ENCODE data around the gene ACACA. TPM values are rescaled to one million over a fixed set of nuclear protein-coding genes. Genes with fewer than 3 reads are reported as not detected.

Gene ACACA
- total and polyA plus RNA-seq, 2 experiments from 2014 or later, result 59.6 to 164 TPM

DNA sequence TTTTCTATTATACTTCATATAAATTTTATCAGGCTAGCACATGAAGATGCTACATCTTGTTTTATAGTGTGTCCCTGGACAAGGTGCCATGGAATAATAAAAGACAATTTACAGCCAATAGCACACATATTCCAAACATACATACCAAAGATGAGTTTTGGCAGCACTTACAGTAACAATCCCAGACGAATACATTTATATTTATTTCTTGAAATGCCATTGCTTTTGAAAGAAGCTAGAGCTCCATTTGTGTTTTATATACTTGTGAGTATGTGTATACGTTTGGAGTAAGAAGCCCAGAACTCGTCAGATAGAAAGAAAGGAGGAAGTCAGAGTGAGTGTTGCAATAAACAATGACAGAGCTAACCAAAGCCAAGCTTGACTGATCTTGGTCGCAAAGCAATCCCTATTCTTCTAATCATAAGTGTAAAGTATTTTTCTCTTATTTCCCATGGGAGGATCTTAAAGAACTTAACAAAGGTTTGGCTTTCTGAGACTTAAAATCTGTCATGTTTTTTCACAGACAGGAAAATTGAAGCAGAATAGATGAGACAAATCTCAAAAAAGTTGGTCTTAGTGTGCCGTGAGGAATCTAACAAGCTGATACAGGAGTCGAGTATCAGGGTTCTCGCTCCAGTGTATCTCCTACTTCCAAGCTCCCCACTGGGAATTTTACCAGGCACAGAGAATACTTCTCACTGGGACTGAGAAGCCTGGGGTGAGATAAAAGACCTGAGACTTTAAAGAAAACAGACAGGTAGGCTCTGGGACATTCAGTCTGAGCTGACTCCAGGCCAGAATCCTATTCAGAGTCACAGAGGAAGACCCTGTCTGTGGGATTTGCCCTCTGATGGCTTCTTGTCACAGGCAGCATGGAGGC lies 282.5 kb downstream of the ACACA start:
- Mint-ChIP-seq H3K27me3 (ENCODE audit: insufficient read depth, low read depth, poor library complexity) (peaks cover 3% of the 10 kb centered on the region), H3K4me1 (peaks cover 15% of the 10 kb centered on the region), H3K27ac (0 out of 2 replicates have a peak overlapping the region, but pooled peaks have one; percentile 2), H3K9me3 (no peaks in the 10 kb centered on the region), H3K36me3 (ENCODE audit: low read depth) (peaks cover 48% of the 10 kb centered on the region), H3K4me3 (no peak overlapping the region)
- ATAC-seq (peak; percentile 67), DNase-seq (ENCODE audit: low spot score) (no peak)
- Histone ChIP-seq H3K27me3 (ENCODE audit: insufficient read depth) (no peaks in the 10 kb centered on the region), H3K4me2 (no peak overlapping the region), H3K9me2 (ENCODE audit: insufficient read depth) (no peaks in the 10 kb centered on the region), H3K4me3 (no peak overlapping the region), H3K27ac (ENCODE audit: low read depth) (peak overlapping the region; percentile 76; the same call in 1 of the 2 replicates), H3K36me3 (ENCODE audit: insufficient read depth) (peaks cover 32% of the 10 kb centered on the region; the same call in 1 of the 2 replicates), H3K4me1 (ENCODE audit: insufficient read depth) (peaks cover 10% of the 10 kb centered on the region), H3F3A (replicated peaks; ENCODE audit: low read depth) (no peaks in the 10 kb centered on the region; the same call in 1 of the 2 replicates), H2AFZ (no peak overlapping the region), H3K79me2 (replicated peaks; ENCODE audit: insufficient read depth) (no peaks in the 10 kb centered on the region), H4K20me1 (replicated peaks; ENCODE audit: insufficient read depth) (no peaks in the 10 kb centered on the region)
- no peak for TF ChIP-seq JUNB (IDR thresholded peaks at IDR 0.05; ENCODE audit: unreplicated experiment)
- TF ChIP-seq CREB1 (CRISPR knock-in tag; IDR thresholded peaks at IDR 0.05; ENCODE audit: low read depth), result no peak
- TF ChIP-seq, protein P1, sequence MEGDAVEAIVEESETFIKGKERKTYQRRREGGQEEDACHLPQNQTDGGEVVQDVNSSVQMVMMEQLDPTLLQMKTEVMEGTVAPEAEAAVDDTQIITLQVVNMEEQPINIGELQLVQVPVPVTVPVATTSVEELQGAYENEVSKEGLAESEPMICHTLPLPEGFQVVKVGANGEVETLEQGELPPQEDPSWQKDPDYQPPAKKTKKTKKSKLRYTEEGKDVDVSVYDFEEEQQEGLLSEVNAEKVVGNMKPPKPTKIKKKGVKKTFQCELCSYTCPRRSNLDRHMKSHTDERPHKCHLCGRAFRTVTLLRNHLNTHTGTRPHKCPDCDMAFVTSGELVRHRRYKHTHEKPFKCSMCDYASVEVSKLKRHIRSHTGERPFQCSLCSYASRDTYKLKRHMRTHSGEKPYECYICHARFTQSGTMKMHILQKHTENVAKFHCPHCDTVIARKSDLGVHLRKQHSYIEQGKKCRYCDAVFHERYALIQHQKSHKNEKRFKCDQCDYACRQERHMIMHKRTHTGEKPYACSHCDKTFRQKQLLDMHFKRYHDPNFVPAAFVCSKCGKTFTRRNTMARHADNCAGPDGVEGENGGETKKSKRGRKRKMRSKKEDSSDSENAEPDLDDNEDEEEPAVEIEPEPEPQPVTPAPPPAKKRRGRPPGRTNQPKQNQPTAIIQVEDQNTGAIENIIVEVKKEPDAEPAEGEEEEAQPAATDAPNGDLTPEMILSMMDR (conservative IDR thresholded peaks at IDR 0.05; ENCODE audit: low read depth in 2 of 2), result no peak

DNA sequence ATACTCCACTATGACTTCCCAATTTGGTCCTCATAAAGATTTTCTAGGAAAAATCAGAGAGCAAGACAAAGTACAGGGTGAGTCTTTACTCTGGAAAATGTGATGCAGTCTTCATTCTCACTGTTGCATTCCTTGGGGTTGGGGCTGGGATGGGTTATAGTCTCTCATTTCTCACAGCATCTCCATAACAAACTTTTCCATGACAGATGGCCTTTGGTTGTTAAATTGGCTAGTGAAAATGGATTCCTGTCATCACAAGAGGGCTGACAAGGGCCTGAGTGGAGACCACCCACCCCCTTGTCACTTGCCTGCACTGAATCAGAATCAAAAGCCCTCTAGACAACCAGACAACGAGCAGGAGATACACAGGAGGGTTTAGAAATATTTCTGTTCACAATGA lies 283.2 kb downstream of the ACACA start:
- peaks cover 18% of the 10 kb centered on the region for H3K4me1 ChIP-seq (ENCODE audit: insufficient read depth)
- Mint-ChIP-seq H3K4me1 (peaks cover 23% of the 10 kb centered on the region), H3K27ac (no peak overlapping the region), H3K4me3 (no peak overlapping the region), H3K9me3 (no peaks in the 10 kb centered on the region), H3K27me3 (ENCODE audit: insufficient read depth, low read depth, poor library complexity) (peaks cover 3% of the 10 kb centered on the region), H3K36me3 (ENCODE audit: low read depth) (peaks cover 47% of the 10 kb centered on the region)
- DNase-seq (ENCODE audit: low spot score) (no peak), ATAC-seq (no peak)
- H3K27me3 ChIP-seq (ENCODE audit: insufficient read depth), result no peaks in the 10 kb centered on the region
- H3K36me3 ChIP-seq (ENCODE audit: insufficient read depth), result peaks cover 24% of the 10 kb centered on the region; the same call in 1 of the 2 replicates
- H3F3A ChIP-seq (replicated peaks; ENCODE audit: low read depth), result no peaks in the 10 kb centered on the region; the same call in 1 of the 2 replicates
- H2AFZ ChIP-seq, result no peak overlapping the region
- H4K20me1 ChIP-seq (replicated peaks; ENCODE audit: insufficient read depth), result no peaks in the 10 kb centered on the region
- no peaks in the 10 kb centered on the region for H3K9me2 ChIP-seq (ENCODE audit: insufficient read depth)
- TF ChIP-seq, protein P2, sequence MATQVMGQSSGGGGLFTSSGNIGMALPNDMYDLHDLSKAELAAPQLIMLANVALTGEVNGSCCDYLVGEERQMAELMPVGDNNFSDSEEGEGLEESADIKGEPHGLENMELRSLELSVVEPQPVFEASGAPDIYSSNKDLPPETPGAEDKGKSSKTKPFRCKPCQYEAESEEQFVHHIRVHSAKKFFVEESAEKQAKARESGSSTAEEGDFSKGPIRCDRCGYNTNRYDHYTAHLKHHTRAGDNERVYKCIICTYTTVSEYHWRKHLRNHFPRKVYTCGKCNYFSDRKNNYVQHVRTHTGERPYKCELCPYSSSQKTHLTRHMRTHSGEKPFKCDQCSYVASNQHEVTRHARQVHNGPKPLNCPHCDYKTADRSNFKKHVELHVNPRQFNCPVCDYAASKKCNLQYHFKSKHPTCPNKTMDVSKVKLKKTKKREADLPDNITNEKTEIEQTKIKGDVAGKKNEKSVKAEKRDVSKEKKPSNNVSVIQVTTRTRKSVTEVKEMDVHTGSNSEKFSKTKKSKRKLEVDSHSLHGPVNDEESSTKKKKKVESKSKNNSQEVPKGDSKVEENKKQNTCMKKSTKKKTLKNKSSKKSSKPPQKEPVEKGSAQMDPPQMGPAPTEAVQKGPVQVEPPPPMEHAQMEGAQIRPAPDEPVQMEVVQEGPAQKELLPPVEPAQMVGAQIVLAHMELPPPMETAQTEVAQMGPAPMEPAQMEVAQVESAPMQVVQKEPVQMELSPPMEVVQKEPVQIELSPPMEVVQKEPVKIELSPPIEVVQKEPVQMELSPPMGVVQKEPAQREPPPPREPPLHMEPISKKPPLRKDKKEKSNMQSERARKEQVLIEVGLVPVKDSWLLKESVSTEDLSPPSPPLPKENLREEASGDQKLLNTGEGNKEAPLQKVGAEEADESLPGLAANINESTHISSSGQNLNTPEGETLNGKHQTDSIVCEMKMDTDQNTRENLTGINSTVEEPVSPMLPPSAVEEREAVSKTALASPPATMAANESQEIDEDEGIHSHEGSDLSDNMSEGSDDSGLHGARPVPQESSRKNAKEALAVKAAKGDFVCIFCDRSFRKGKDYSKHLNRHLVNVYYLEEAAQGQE (IDR thresholded peaks at IDR 0.05; ENCODE audit: unreplicated experiment), result no peak
- TF ChIP-seq STAT1 (IDR thresholded peaks at IDR 0.05; ENCODE audit: unreplicated experiment), result no peak
- TF ChIP-seq, protein P3, sequence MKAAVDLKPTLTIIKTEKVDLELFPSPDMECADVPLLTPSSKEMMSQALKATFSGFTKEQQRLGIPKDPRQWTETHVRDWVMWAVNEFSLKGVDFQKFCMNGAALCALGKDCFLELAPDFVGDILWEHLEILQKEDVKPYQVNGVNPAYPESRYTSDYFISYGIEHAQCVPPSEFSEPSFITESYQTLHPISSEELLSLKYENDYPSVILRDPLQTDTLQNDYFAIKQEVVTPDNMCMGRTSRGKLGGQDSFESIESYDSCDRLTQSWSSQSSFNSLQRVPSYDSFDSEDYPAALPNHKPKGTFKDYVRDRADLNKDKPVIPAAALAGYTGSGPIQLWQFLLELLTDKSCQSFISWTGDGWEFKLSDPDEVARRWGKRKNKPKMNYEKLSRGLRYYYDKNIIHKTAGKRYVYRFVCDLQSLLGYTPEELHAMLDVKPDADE (IDR thresholded peaks at IDR 0.05), result no peak
- no peak overlapping the region for H3K4me2 ChIP-seq
- H3K4me3 ChIP-seq, result no peak overlapping the region
- 0 out of 2 replicates have a peak overlapping the region, but pooled peaks have one; percentile 42 for H3K27ac ChIP-seq (ENCODE audit: low read depth)
- no peaks in the 10 kb centered on the region for H3K79me2 ChIP-seq (replicated peaks; ENCODE audit: insufficient read depth)

Data from GM23338 (cell line).